Measurements from ENCODE around the gene GRID1. TPM values are rescaled to one million over a fixed set of nuclear protein-coding genes. Genes with fewer than 3 reads are reported as not detected.
A peak's percentile ranks its signal among the peaks of the same experiment; 100 is the strongest.

The GRID1 gene
- total RNA-seq, 2 donors from 2014 or later, result not detected

GRCh38 chr10:85610381-85611092, 756.1 kb downstream of the GRID1 start:
- H3K4me1 Mint-ChIP-seq (ENCODE audit: low read depth in 2 of 2), result peaks cover 21 to 23% of the 10 kb centered on the region in 2 donors
- ATAC-seq, result no peak
- no peak overlapping the region for H3K4me3 Mint-ChIP-seq
- no peak overlapping the region for H3K27ac Mint-ChIP-seq
- no peaks in the 10 kb centered on the region for H3K36me3 Mint-ChIP-seq
- H3K9me3 Mint-ChIP-seq, result peaks cover 3% of the 10 kb centered on the region
- DNase-seq (ENCODE audit: low spot score), result no peak
- no peaks in the 10 kb centered on the region for H3K27me3 Mint-ChIP-seq

- DNase-seq (ENCODE audit: low spot score) (no peak), ATAC-seq (no peak)
- Mint-ChIP-seq H3K4me3 (no peak overlapping the region), H3K9me3 (peaks cover 3% of the 10 kb centered on the region), H3K27ac (no peak overlapping the region), H3K27me3 (no peaks in the 10 kb centered on the region), H3K36me3 (no peaks in the 10 kb centered on the region), H3K4me1 (ENCODE audit: low read depth in 2 of 2) (peaks cover 19 to 20% of the 10 kb centered on the region in 2 donors)
These were observed 757.1 kb downstream of the GRID1 start for GRCh38 chr10:85609509-85609908.

GRCh38 chr10:85608706-85609105, 757.9 kb downstream of the GRID1 start:
- H3K4me1 Mint-ChIP-seq (ENCODE audit: low read depth in 2 of 2), result peaks cover 16% of the 10 kb centered on the region in 2 donors
- H3K27ac Mint-ChIP-seq, result no peak overlapping the region
- ATAC-seq (no peak), DNase-seq (ENCODE audit: low spot score) (no peak)
- H3K9me3 Mint-ChIP-seq, result peaks cover 3% of the 10 kb centered on the region
- H3K27me3 Mint-ChIP-seq, result no peaks in the 10 kb centered on the region
- no peak overlapping the region for H3K4me3 Mint-ChIP-seq
- H3K36me3 Mint-ChIP-seq, result no peaks in the 10 kb centered on the region

- H3K27ac Mint-ChIP-seq, result no peak overlapping the region
These were observed 759.4 kb downstream of the GRID1 start for GRCh38 chr10:85607043-85607695.

GRCh38 chr10:85606401-85606800, 760.2 kb downstream of the GRID1 start:
- Mint-ChIP-seq H3K4me3 (no peak overlapping the region), H3K36me3 (no peaks in the 10 kb centered on the region), H3K4me1 (ENCODE audit: low read depth in 2 of 2) (peaks cover 0 to 6% of the 10 kb centered on the region in 2 donors), H3K27ac (no peak overlapping the region), H3K27me3 (no peaks in the 10 kb centered on the region), H3K9me3 (peaks cover 3% of the 10 kb centered on the region)
- DNase-seq (ENCODE audit: low spot score) (no peak), ATAC-seq (no peak)

More at GRCh38 chr10:85607043-85607695, 759.4 kb downstream of the GRID1 start:
- Mint-ChIP-seq H3K9me3 (peaks cover 3% of the 10 kb centered on the region), H3K4me3 (no peak overlapping the region), H3K4me1 (ENCODE audit: low read depth in 2 of 2) (peaks cover 5 to 10% of the 10 kb centered on the region in 2 donors), H3K27me3 (no peaks in the 10 kb centered on the region), H3K36me3 (no peaks in the 10 kb centered on the region)
- ATAC-seq (no peak), DNase-seq (ENCODE audit: low spot score) (no peak)

GRCh38 chr10:85604884-85605283, 761.7 kb downstream of the GRID1 start:
- ATAC-seq, result no peak
- H3K9me3 Mint-ChIP-seq, result no peaks in the 10 kb centered on the region
- DNase-seq (ENCODE audit: low spot score), result no peak

GRCh38 chr10:85604136-85604725, 762.4 kb downstream of the GRID1 start:
- H3K4me1 Mint-ChIP-seq (ENCODE audit: low read depth in 2 of 2), result peaks cover 0 to 6% of the 10 kb centered on the region in 2 donors
- H3K4me3 Mint-ChIP-seq, result no peak overlapping the region
- H3K36me3 Mint-ChIP-seq, result no peaks in the 10 kb centered on the region
- no peaks in the 10 kb centered on the region for H3K27me3 Mint-ChIP-seq
- no peak overlapping the region for H3K27ac Mint-ChIP-seq
- no peak for DNase-seq (ENCODE audit: low spot score)
- no peaks in the 10 kb centered on the region for H3K9me3 Mint-ChIP-seq
- no peak for ATAC-seq

More at GRCh38 chr10:85604884-85605283, 761.7 kb downstream of the GRID1 start:
- Mint-ChIP-seq H3K27ac (no peak overlapping the region), H3K4me1 (ENCODE audit: low read depth in 2 of 2) (peaks cover 0 to 6% of the 10 kb centered on the region in 2 donors), H3K36me3 (no peaks in the 10 kb centered on the region), H3K4me3 (no peak overlapping the region), H3K27me3 (no peaks in the 10 kb centered on the region)

GRCh38 chr10:85603151-85603940, 763.2 kb downstream of the GRID1 start:
- ATAC-seq (peak in 1 of 2 donors; percentile 10), DNase-seq (ENCODE audit: low spot score) (no peak)
- H3K27ac Mint-ChIP-seq, result no peak overlapping the region
- H3K9me3 Mint-ChIP-seq, result no peaks in the 10 kb centered on the region
- no peaks in the 10 kb centered on the region for H3K36me3 Mint-ChIP-seq
- no peak overlapping the region for H3K4me3 Mint-ChIP-seq
- no peaks in the 10 kb centered on the region for H3K27me3 Mint-ChIP-seq
- H3K4me1 Mint-ChIP-seq (ENCODE audit: low read depth in 2 of 2), result peaks cover 0 to 6% of the 10 kb centered on the region in 2 donors

GRCh38 chr10:85602713-85603112, 763.9 kb downstream of the GRID1 start:
- Mint-ChIP-seq H3K9me3 (no peaks in the 10 kb centered on the region), H3K27me3 (no peaks in the 10 kb centered on the region), H3K4me1 (ENCODE audit: low read depth in 2 of 2) (peaks cover 0 to 6% of the 10 kb centered on the region in 2 donors), H3K27ac (no peak overlapping the region), H3K4me3 (no peak overlapping the region), H3K36me3 (no peaks in the 10 kb centered on the region)
- ATAC-seq (no peak), DNase-seq (ENCODE audit: low spot score) (no peak)

- Mint-ChIP-seq H3K27me3 (no peaks in the 10 kb centered on the region), H3K4me3 (no peak overlapping the region), H3K4me1 (ENCODE audit: low read depth in 2 of 2) (peaks cover 0 to 6% of the 10 kb centered on the region in 2 donors), H3K36me3 (no peaks in the 10 kb centered on the region), H3K27ac (no peak overlapping the region), H3K9me3 (no peaks in the 10 kb centered on the region)
- DNase-seq (ENCODE audit: low spot score), result no peak
- ATAC-seq, result no peak
These were observed 764.3 kb downstream of the GRID1 start for GRCh38 chr10:85602306-85602705.

GRCh38 chr10:85601526-85601925, 765.1 kb downstream of the GRID1 start:
- Mint-ChIP-seq H3K4me3 (no peak overlapping the region), H3K9me3 (no peaks in the 10 kb centered on the region), H3K4me1 (ENCODE audit: low read depth in 2 of 2) (peaks cover 0 to 6% of the 10 kb centered on the region in 2 donors), H3K27me3 (no peaks in the 10 kb centered on the region), H3K36me3 (no peaks in the 10 kb centered on the region), H3K27ac (no peak overlapping the region)
- ATAC-seq, result no peak
- no peak for DNase-seq (ENCODE audit: low spot score)

- DNase-seq (ENCODE audit: low spot score) (no peak), ATAC-seq (no peak)
- Mint-ChIP-seq H3K4me1 (ENCODE audit: low read depth in 2 of 2) (peaks cover 0 to 6% of the 10 kb centered on the region in 2 donors), H3K27ac (no peak overlapping the region), H3K36me3 (no peaks in the 10 kb centered on the region), H3K27me3 (no peaks in the 10 kb centered on the region), H3K9me3 (no peaks in the 10 kb centered on the region), H3K4me3 (no peak overlapping the region)
These were observed 765.9 kb downstream of the GRID1 start for GRCh38 chr10:85600744-85601081.

- Mint-ChIP-seq H3K27ac (no peak overlapping the region), H3K4me1 (ENCODE audit: low read depth in 2 of 2) (peaks cover 0 to 6% of the 10 kb centered on the region in 2 donors), H3K27me3 (no peaks in the 10 kb centered on the region), H3K36me3 (no peaks in the 10 kb centered on the region), H3K9me3 (no peaks in the 10 kb centered on the region), H3K4me3 (no peak overlapping the region)
- no peak for ATAC-seq
- no peak for DNase-seq (ENCODE audit: low spot score)
These were observed 766.4 kb downstream of the GRID1 start for GRCh38 chr10:85600026-85600743.
